ENCODE measurements around the gene SCML1.

SCML1 gene, protein sequence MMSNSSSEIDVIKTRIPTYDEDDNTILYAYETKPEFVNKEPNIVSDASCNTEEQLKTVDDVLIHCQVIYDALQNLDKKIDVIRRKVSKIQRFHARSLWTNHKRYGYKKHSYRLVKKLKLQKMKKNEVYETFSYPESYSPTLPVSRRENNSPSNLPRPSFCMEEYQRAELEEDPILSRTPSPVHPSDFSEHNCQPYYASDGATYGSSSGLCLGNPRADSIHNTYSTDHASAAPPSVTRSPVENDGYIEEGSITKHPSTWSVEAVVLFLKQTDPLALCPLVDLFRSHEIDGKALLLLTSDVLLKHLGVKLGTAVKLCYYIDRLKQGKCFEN

DNA sequence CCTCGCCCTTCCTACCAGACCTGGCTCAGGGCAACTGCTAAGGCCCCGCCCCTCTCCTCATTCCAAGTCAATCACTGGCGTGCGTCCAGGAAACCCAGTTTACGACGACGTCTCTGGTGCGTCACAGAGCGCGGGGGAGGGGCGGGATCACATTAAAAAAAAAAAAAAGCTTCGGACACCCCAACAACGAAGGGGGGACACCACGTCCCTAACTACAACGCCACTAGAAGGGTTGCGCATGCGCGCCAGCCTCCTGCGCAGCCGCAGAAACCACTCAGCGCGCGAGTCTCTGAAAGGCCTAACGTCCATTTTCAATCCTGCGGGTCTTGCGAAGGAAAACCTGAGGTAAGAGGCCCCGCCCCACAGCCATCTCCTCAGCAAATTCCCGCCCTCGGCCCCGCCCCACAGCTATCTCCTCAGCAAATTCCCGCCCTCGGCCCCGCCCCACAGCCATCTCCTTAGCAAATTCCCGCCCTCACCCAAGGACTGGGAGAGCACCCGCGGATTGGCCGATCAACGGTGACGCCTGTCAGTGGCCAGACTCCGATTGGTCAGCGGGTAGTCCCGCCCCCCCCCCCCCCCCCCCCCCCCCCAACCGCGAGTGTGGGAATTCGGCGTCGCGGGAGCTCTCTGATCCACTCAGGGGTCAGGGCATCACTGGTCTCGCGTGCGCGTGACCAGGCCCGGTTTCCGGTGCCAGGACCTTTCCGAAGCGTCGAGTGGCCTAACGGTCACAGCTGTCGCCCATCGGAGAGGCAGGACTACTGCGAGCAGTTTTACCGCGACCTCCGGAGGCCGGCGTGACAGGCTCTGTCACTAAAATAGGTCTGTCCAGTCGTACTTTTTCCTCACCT, at the start of gene SCML1:
TSS of gene SCML1 (plus strand) at position 638 of the 854 bp plus-strand sequence. CDS start 6,694 bp downstream, outside the sequence.
- Histone ChIP-seq H3K4me2 (ENCODE audit: insufficient read depth, low read length) (no peak within 1 kb of the TSS), H3K4me3 (ENCODE audit: low read depth in 1 of 2, low read length in 2 of 2) (no peak within 1 kb of the TSS), H3K4me1 (ENCODE audit: insufficient read depth, low read length) (no peaks in the 10 kb centered on the region), H3K27ac (ENCODE audit: low read length) (no peak within 1 kb of the TSS), H3K9me3 (ENCODE audit: insufficient read depth, low read length, severe bottlenecking) (no peaks in the 10 kb centered on the region), H3K27me3 (ENCODE audit: insufficient read depth, low read length, poor library complexity) (no peaks in the 10 kb centered on the region), H2AFZ (ENCODE audit: low read depth, low read length) (no peak within 1 kb of the TSS), H3K36me3 (ENCODE audit: insufficient read depth, low read length) (no peaks in the 10 kb centered on the region), H3K9ac (ENCODE audit: low read depth, low read length) (no peak within 1 kb of the TSS), H4K20me1 (ENCODE audit: insufficient read depth, low read length) (no peaks in the 10 kb centered on the region), H3K79me2 (ENCODE audit: insufficient read depth, low read length) (no peaks in the 10 kb centered on the region)
- ATAC-seq (ENCODE audit: insufficient read depth, low read depth) (no peak), DNase-seq (no peak)
- no peak for TF ChIP-seq EZH2 (IDR thresholded peaks at IDR 0.05; ENCODE audit: borderline replicate concordance, low read depth, low read length, severe bottlenecking)
- TF ChIP-seq, protein P1, sequence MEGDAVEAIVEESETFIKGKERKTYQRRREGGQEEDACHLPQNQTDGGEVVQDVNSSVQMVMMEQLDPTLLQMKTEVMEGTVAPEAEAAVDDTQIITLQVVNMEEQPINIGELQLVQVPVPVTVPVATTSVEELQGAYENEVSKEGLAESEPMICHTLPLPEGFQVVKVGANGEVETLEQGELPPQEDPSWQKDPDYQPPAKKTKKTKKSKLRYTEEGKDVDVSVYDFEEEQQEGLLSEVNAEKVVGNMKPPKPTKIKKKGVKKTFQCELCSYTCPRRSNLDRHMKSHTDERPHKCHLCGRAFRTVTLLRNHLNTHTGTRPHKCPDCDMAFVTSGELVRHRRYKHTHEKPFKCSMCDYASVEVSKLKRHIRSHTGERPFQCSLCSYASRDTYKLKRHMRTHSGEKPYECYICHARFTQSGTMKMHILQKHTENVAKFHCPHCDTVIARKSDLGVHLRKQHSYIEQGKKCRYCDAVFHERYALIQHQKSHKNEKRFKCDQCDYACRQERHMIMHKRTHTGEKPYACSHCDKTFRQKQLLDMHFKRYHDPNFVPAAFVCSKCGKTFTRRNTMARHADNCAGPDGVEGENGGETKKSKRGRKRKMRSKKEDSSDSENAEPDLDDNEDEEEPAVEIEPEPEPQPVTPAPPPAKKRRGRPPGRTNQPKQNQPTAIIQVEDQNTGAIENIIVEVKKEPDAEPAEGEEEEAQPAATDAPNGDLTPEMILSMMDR (IDR thresholded peaks at IDR 0.05; ENCODE audit: borderline replicate concordance, extremely low read depth, low read length, poor library complexity, severe bottlenecking) = no peak

DNA sequence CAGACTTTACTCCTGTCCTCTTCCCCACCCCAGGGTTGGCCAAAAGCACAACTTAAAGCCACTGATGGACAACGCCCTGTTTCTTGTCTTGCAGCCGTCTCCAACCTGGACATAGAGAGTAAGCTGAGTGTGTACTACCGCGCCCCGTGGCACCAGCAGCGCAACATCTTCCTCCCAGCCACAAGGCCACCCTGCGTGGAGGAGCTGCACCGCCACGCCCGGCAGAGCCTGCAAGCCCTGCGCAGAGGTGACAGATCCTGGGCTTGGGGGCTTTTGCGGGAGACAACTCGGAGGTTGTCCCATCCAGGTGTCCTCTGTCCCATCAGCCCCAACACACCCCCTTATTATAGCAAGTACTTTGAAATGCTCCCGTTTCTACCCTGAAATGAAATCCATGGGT, 49.6 kb upstream of the SCML1 start:
- Histone ChIP-seq H3K4me3 (ENCODE audit: low read depth in 1 of 2, low read length in 2 of 2) (no peak overlapping the region), H2AFZ (ENCODE audit: low read depth, low read length) (no peak overlapping the region), H3K9me3 (ENCODE audit: insufficient read depth, low read length, severe bottlenecking) (no peaks in the 10 kb centered on the region), H3K27me3 (ENCODE audit: insufficient read depth, low read length, poor library complexity) (no peaks in the 10 kb centered on the region), H3K9ac (ENCODE audit: low read depth, low read length) (no peak overlapping the region), H3K27ac (ENCODE audit: low read length) (no peak overlapping the region), H3K4me1 (ENCODE audit: insufficient read depth, low read length) (no peaks in the 10 kb centered on the region), H3K4me2 (ENCODE audit: insufficient read depth, low read length) (no peak overlapping the region), H3K79me2 (ENCODE audit: insufficient read depth, low read length) (no peaks in the 10 kb centered on the region), H4K20me1 (ENCODE audit: insufficient read depth, low read length) (no peaks in the 10 kb centered on the region), H3K36me3 (ENCODE audit: insufficient read depth, low read length) (no peaks in the 10 kb centered on the region)
- ATAC-seq (ENCODE audit: insufficient read depth, low read depth) (no peak), DNase-seq (no peak)
- no peak for TF ChIP-seq EZH2 (IDR thresholded peaks at IDR 0.05; ENCODE audit: borderline replicate concordance, low read depth, low read length, severe bottlenecking)
- TF ChIP-seq, protein P1 (IDR thresholded peaks at IDR 0.05; ENCODE audit: borderline replicate concordance, extremely low read depth, low read length, poor library complexity, severe bottlenecking) = no peak

DNA sequence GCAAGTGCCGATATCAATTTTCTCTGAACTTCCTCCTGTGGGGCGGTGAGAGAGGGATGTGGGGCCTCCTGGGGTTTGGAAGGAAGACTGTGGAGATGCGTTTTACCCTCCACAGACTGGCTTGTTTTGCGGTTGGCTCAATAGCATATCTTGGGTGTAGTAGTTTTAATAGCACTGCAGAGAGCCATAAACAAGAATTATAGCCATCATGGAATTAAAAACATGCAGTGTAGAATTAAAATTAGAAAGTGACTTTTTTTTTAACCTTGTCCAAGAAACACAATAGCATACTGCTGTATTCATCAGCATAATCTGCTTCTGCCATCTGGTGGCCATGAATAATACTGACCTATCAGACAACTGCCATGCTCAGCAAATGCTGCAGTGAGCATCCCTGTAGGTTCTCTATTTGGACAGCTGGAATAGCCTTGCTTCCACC, 47.3 kb upstream of the SCML1 start:
- Histone ChIP-seq H3K9me3 (ENCODE audit: insufficient read depth, low read length, severe bottlenecking) (no peaks in the 10 kb centered on the region), H3K9ac (ENCODE audit: low read depth, low read length) (no peak overlapping the region), H2AFZ (ENCODE audit: low read depth, low read length) (no peak overlapping the region), H3K27me3 (ENCODE audit: insufficient read depth, low read length, poor library complexity) (no peaks in the 10 kb centered on the region), H3K79me2 (ENCODE audit: insufficient read depth, low read length) (no peaks in the 10 kb centered on the region), H3K36me3 (ENCODE audit: insufficient read depth, low read length) (no peaks in the 10 kb centered on the region), H3K4me3 (ENCODE audit: low read depth in 1 of 2, low read length in 2 of 2) (no peak overlapping the region), H4K20me1 (ENCODE audit: insufficient read depth, low read length) (no peaks in the 10 kb centered on the region), H3K4me1 (ENCODE audit: insufficient read depth, low read length) (no peaks in the 10 kb centered on the region), H3K27ac (ENCODE audit: low read length) (no peak overlapping the region), H3K4me2 (ENCODE audit: insufficient read depth, low read length) (no peak overlapping the region)
- DNase-seq (peak; percentile 8), ATAC-seq (ENCODE audit: insufficient read depth, low read depth) (peak; percentile 54; the same call in 1 of the 3 replicates)
- TF ChIP-seq EZH2 (IDR thresholded peaks at IDR 0.05; ENCODE audit: borderline replicate concordance, low read depth, low read length, severe bottlenecking) = no peak
- TF ChIP-seq, protein P1 (IDR thresholded peaks at IDR 0.05; ENCODE audit: borderline replicate concordance, extremely low read depth, low read length, poor library complexity, severe bottlenecking) = peak; percentile 64
